ENCODE results near the gene COPB2.
"Not testable (repeated sequence)": the region's sequence is repeated elsewhere in the genome, so short reads cannot be mapped to it uniquely, and the experiment has no call there.

The COPB2 gene

DNA sequence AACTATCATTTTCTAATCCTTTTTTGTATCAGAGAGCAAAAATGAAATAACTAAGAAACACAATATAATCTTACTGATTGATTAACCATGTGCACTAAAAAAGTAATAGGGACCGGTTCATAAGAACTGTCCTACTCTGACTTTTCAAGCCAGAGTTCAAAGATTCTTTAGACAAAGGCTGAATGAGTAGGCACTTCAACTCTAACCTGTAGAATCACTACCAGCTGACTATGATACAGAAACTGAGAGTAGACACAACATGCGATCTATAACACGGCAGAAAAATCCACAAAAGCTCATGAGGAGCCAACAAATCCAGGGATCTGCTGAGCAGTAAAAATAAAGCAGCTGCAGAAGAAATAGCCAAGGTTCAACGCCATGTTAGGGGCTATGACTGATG, 8.9 kb downstream of the COPB2 start:
- in situ Hi-C loops (cut with MboI; ENCODE audit: low sequenced_read_pairs): no loop called here

DNA sequence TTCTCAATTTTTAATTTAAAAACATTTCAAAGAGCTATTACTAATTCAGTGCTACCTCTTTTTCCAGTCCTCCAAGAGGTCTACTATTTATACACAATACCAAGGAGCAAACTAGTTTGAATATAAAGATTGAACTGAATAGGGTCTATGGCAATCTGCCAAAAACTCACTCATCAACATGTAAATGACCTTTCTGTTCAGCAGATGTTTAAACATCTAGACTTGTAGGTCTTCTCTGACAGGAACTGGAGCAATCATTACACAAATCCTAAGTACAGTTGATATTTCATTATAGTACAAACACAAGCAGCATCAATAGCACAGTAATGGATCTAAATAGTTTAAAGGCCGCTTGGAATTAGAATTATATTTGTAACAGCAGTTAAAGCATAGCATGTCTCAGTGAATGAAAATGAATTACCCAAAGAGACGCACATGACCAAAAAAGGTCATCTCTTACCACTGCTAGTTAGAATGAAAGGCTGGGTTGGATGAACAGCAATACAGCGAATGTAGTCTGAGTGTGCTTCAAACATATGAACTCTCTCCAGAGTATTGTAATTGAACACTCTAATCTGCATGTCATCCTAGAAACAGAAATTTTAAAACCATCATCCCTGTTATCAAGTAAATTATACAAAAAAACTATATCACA, 10.7 kb downstream of the COPB2 start:
- in situ Hi-C loops (cut with MboI; ENCODE audit: low sequenced_read_pairs): no loop called here

DNA sequence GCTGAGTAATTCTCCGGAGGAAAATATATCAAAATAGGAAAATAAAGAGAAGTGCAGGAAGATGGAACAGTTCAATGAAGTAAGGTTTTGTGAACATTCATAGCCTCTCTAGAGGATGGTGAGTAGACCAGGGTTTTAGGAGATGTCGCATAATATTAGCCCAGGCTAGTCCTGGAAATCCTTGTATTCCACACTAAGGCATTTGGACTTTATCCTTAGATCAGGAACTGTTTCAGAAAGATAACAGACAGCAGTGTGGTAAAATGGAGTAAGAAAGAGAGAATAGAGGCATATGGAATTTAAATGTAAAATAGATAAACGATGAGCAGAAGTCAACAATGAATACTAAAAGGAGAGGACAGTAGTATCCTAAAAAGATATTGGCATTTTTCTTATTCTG, 12.1 kb downstream of the COPB2 start:
- in situ Hi-C loops (cut with MboI; ENCODE audit: low sequenced_read_pairs): no loop called here

DNA sequence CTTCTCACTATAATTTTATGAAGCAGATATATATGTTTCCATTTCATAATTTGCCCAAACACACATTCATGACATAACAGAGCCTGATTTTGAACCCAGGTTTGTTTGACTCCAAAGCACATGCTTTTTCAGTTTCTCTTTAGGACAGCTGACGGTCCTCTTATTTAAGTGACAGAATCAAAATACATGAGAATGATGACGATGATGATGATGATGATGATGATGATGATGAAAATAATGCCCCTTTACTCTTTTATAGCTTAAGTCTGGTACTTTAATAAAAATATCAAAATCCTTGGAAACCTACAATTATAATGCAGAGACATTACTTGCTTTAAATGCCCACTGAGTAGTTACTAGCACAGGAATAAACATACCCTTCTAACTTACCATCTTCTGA, 15.3 kb downstream of the COPB2 start:
- in situ Hi-C loops (cut with MboI; ENCODE audit: low sequenced_read_pairs): no loop called here

DNA sequence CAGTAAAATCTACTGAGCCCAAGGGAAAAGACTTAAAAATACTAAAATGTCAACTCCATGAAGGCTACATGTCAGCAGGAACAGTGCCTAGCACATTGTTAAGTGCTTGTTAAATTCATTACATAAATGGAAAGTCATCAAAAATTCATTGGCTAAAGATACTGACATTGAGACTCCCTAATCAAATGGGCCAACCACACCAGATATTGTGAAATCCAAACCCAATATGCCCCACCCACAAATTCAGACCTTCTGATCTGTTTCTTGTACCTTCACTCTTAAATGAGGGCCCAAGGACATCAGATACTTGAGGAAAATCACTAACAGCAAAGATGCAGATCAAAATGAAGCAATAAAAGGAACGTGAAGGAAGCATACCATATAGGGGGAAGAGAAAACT, 24.9 kb downstream of the COPB2 start:
- in situ Hi-C loops (cut with MboI; ENCODE audit: low sequenced_read_pairs): no loop called here

DNA sequence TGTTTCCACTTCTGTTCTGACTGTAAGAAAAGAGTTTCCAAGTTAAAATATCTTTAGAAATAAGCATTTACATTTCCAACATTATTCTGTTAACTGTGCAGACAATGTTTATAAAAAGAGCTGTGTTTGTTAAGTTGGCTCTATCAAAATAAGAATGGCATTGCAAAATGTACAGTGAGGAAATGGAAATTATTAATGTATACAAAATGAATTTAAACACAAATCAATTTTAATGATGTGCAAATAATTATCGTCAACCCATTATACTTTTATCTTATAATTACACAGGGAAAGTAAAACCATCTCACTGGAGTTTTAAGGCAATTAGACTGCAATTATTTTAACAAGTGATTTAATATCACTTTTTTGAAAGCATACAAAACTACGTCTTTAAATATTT, 28.2 kb downstream of the COPB2 start:
- in situ Hi-C loops (cut with MboI; ENCODE audit: low sequenced_read_pairs): no loop called here

DNA sequence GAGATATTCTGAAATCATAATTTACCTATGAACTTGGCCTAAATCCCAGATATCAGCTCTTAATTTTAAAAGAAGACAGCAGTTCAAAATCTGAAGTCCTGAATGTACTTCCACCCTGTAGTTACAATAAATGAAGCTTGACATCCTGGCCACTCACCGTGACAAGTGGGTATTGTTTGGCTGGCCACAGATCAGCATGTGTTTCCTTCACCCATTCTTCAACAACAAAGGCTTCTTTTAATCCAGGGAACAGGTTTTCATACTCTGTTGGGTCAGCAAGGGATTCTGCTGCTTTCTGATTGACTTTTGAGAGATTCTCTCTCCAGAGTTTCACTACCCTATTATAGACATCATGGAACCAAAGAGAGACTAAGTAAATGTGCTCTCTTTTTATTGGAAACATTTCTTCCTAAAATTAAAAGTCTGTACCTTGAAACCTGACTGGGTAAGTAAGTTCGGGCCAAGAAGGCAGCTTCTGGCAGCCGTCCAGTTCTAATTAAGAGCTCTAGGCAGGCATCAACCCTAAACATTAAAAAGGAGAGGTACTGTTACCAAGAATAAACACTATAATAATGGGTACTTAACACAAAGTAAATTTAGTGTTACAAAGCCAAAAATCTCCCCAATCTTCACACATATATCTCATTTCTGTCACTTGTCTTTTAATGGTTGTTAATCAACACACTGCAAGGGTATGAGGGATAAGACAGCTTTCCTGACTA, 30.4 kb downstream of the COPB2 start:
- in situ Hi-C loops (cut with MboI; ENCODE audit: low sequenced_read_pairs): no loop called here

DNA sequence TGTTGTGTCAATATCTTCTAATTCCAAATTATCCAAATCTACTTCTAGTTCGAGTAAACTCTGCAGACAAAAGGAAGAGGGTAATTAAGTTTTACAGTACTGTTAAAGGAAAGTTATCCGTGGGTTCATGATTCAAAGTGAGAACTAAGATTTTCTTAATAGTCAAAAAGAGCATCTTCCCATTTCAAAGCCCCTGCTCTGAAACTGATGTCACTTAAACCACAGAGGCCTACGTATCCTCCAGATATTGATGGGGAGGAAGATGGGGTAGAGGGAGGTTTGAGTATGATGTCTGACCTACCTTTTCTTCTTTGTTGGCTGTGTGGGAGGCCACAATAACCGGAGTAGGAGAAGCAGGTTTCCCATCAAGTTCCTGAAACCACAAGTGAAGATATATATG, 31.5 kb downstream of the COPB2 start:
- in situ Hi-C loops (cut with MboI; ENCODE audit: low sequenced_read_pairs): no loop called here

DNA sequence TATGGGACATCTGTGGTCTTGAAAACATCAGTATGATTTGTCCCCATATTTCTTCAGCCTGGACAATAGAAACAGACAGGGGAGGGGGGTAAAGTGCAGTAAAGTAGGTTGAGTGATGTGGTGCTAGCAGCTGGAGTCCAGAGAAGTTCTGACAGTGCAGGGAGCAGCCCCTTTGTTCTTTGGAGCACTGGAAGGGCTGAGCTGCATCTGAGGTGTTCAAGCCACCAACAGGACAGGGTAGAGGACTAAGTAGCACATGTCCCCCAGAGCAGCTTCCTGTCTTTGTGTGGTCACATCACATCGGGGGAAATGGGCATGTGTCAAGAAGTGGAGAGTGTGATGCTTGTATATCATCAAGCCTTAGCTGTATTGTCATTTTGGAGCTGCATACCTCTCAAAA, 33.6 kb downstream of the COPB2 start:
- in situ Hi-C loops (cut with MboI; ENCODE audit: low sequenced_read_pairs): no loop called here

DNA sequence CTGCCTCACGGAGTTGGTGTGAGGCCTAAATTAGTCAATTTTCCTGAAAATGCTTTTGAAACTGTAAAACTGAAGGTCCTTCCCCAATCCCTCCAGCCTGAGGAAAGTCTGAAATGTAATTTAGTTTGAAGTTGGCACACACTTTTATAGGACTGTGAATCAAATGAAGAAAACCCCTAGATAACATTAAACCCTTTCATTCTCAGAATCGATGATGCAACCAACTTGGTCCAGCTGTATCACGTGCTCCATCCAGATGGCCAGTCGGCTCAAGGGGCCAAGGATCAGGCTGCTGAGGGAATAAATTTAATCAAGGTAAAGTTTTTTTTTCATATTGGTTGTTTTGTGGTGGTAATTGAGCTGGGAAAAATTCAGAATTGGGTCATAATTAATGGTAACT, 34.0 kb downstream of the COPB2 start:
- in situ Hi-C loops (cut with MboI; ENCODE audit: low sequenced_read_pairs): no loop called here

DNA sequence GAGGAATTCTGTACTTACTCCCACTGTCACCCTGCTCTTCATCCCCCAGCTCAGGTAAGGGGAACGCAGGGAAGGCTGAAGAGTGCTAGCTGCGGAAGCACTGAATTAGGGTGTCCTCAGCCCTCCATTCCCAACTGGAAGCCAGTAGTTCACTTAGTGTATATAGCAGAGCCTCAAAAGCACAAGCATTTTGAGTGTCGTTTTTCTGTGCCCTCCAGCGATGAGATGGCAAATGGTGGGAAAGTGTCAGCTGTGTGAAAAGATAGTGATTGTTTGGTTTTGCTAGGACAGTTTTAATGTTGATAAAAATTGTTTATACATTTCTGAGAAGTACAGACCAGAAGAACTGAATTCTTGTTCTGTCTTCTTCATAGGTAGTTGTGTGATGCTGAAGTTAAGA, 34.8 kb downstream of the COPB2 start:
- in situ Hi-C loops (cut with MboI; ENCODE audit: low sequenced_read_pairs): no loop called here

DNA sequence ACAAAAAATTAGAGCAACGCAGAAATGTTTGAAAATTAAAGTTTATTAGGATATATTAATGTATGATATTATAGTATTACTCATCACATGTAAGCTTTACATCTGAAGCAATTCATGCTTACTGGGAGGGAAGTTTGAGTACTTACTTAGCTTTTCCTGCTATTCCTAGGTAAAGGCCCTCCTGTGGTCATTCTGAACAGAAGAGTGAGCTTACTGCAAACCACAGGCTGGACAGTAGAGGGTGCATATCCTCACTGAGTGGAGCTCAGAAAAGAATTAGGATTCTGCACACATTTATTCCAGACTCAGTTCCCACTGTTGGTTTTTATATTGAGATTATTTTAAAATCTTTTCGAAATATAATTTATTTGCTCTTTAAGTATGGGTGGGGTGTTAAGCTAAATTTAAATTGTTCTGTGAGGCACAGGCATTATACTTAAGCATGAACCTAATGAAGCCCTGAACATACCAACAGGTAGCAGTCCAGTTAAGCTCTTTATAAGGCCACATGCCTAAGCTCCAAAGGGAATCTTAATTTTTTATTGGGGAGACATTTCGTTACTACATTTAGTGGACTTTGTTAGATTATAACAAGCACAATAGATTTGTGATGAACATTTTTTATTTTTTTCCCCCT, 35.4 kb downstream of the COPB2 start:
- in situ Hi-C loops (cut with MboI; ENCODE audit: low sequenced_read_pairs): no loop called here

DNA sequence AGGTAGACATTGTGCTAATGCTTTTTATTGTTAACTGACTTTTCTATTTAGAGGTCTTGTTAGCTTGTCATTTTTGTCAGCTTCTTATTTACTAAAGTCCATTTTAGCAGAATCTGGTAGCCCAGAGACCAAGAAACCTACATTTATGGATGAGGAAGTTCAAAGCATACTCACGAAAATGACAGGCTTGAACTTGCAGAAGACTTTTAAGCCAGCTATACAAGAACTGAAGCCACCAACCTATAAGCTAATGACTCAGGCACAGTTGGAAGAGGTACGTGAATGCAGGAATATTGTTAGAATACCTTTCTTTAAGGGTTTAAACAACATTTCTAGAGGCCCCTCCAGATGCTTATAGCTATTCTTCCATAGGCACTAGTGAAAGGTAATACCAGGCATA, 42.7 kb downstream of the COPB2 start:
- in situ Hi-C loops (cut with MboI; ENCODE audit: low sequenced_read_pairs): no loop called here

DNA sequence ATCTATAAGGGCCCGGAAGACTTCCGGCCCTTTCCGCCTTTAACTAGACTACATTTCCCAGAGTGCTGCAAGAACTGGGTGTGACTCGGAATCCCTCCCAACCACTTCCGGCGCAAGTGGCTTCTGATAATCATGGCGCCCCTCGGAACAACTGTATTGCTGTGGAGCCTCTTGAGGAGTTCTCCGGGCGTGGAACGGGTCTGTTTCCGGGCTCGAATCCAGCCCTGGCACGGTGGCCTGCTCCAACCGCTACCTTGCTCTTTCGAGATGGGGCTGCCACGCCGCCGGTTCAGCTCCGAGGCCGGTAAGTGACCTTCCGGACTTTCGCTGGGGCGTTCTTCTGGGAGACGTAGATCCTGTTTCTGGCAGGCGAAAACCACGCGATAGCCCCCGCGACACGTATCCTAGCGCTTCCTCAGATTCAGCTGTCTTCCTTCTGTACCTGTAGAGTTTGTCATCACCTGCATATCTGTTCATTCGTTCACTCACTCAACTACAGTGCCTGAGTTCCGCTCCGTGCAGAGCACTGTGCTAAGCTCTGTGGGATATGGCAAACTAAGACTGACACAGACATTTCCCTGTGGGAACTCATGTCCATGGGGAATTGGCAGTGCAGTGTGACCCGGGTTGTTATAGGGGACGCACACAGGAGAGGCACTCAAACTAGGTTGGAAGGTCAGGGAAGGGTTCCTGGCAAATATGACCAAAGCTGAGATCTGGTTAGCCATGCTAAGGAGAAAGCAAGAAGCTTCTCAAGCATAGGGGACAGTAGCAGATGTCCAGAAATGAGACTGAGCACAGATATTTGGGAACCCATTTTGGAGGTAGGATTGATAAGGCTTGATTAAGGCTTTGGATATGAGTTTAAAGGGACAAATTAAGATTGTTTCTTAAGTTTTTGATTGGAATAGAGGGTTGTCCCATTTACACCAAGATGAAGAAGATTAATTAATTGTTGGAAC, 45.3 kb downstream of the COPB2 start, which contains the start of gene MRPS22:
TSS of gene MRPS22 (plus strand) at position 126 of the 962 bp plus-strand sequence. CDS start at position 133, 7 bp downstream.
- in situ Hi-C loops (cut with MboI; ENCODE audit: low sequenced_read_pairs): no loop called here

DNA sequence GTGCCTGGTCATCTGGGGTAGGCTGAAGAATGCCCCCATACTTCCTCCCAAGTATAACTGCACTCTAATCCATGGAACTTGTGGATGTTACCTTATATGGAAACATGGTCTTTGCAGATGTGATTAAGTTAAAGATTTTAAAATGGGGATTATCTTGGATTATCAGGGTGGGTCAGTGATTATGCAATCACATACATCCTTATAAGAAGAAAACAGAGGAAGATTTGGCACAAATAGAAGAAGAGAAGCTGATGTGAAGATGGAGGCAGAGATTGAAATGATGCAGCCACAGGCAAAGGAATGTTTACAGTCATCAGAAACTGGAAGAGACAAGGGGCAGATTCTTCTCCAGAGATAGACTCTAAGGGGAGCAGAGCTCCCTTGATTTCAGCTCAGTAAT, 47.4 kb downstream of the COPB2 start:
- in situ Hi-C loops (cut with MboI; ENCODE audit: low sequenced_read_pairs): no loop called here

DNA sequence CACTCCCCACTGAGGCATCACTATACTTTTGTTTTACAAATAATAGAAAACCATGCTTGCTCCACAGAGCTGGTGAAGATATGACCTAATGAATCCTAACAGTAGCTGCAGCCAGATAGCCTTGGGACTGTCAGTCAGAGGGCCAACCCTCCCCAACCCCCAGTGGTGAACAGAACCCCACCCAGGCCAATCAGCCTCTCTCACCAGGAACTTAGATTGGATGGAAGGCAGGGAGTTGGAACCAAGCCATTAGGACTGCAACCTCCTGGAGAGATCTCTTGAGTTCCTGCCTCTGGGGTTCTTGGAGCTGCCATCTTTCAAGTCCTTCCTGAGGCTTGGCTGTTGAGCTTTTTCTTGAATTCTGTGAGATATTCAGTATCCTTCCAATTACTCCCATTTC, 48.7 kb downstream of the COPB2 start:
- in situ Hi-C loops (cut with MboI; ENCODE audit: low sequenced_read_pairs): no loop called here

DNA sequence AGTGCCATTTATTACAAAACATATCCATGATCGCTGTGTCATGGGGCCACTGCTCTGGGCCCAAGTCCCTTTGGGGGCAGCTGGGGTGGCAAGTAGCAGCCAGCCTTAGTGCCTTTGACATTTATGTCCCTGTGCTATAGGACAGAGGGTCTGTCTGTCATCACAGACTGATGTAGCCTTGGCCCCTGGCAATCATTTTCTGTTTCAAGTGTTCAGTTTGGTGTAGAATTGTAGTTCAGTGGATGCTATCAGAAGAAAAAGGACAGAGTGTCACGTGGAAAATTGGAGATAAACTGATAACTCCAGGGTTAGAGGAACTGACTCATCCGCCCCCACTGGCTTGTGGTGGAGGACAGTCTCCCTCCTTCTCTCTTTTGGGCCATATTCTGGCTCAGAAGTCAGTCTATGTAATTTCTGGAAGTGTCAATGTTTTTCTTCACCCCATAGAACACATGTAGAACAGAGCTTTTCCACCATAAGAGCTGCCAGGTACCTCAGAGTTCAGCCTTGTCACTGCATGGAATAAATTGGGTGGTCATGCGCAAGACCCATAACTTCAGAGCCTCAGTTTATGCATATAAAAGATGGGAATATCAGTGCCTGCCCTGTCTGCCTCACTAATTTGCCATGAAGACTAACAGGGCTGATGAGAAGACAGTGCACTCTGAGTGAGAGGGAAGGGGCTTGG, 50.1 kb downstream of the COPB2 start:
- in situ Hi-C loops (cut with MboI; ENCODE audit: low sequenced_read_pairs): no loop called here

DNA sequence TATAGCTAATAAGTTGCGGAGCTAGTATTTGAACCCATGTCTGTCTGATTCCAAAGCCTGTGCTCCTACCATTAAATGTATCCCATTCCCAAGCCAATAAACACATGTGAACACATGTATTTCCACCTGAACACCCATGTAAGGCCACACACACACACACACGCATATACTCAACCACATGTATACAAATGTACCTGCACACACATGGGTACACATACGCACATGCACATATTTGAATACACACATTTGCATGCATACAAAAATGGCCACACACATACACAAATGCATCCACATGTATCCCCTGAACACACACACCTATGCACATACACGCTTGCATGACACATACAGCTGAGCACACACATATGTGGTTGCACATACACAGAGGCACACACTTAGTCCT, 51.0 kb downstream of the COPB2 start:
- in situ Hi-C loops (cut with MboI; ENCODE audit: low sequenced_read_pairs): no loop called here

DNA sequence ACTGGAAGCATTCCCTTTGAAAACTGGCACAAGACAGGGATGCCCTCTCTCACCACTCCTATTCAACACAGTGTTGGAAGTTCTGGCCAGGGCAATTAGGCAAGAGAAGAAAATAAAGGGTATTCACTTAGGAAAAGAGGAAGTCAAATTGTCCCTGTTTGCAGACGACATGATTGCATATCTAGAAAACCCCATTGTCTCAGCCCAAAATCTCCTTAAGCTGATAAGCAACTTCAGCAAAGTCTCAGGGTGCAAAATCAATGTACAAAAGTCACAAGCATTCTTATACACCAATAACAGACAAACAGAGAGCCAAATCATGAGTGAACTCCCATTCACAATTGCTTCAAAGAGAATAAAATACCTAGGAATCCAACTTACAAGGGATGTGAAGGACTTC, 54.8 kb downstream of the COPB2 start:
- in situ Hi-C loops (cut with MboI; ENCODE audit: low sequenced_read_pairs): not testable (repeated sequence)

DNA sequence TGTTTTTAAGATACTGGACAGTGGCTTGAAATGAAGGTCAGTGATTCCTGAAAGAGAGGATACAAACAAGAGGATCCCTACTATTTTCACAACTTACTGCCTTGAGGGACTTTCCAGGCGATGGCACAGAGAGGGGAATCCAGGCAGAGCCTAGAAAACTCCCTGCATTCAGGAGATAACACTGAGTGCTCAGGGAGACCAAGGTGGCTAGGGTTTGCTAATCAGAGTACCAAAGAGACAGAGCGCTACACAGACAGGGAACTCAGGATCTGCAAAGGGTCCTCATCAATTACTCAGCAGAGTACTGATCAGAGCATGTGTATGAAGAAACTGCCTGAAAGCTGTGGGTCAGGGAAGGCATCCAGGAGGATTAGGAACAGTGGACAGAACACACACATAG, 57.4 kb downstream of the COPB2 start:
- in situ Hi-C loops (cut with MboI; ENCODE audit: low sequenced_read_pairs): no loop called here

All from HL-60/S4 treated with phorbol 12-myristate 13-acetate at 8.2 ng/mL for 4 days and 3 days (cell line).